Hepatocyte (in vitro differentiated cells): ENCODE results near the gene RMC1. TPM values are rescaled to one million over a fixed set of nuclear protein-coding genes. Genes with fewer than 3 reads are reported as not detected.
A peak's percentile ranks its signal among the peaks of the same experiment; 100 is the strongest.

Experiments used
- DNase-seq: peaks from one replicate; pipeline ENCODE4 v3.0.0-alpha.2; 2016; ENCODE audit warnings: low spot score
- H2AFZ ChIP-seq: fragments of 200-600 bp; sonication (generic); 2 replicates; pipeline ENCODE4 v1.6.0; 2016; ENCODE audit warnings: antibody characterized with exemption, mild to moderate bottlenecking
- H3K27ac ChIP-seq: fragments of 200-600 bp; sonication (generic); 2 replicates; pipeline ENCODE4 v1.5.1; 2016; ENCODE audit warnings: mild to moderate bottlenecking
- H3K27me3 ChIP-seq: fragments of 200-600 bp; sonication (generic); 2 replicates; pipeline ENCODE4 v1.6.1; 2016
- H3K36me3 ChIP-seq: fragments of 200-600 bp; sonication (generic); replicated peaks from 2 replicates; pipeline ENCODE4 v1.5.1; 2016; ENCODE audit warnings: low read depth; ENCODE audit not compliant: insufficient read depth
- H3K4me1 ChIP-seq: fragments of 200-600 bp; sonication (generic); 2 replicates; pipeline ENCODE4 v1.5.1; 2016; ENCODE audit warnings: mild to moderate bottlenecking, moderate library complexity; ENCODE audit not compliant: insufficient read depth
- H3K4me2 ChIP-seq: fragments of 200-600 bp; sonication (generic); 2 replicates; pipeline ENCODE4 v1.6.0; 2016
- H3K4me3 ChIP-seq: fragments of 200-600 bp; sonication (generic); 2 replicates; pipeline ENCODE4 v1.5.1; 2016; ENCODE audit warnings: mild to moderate bottlenecking
- H3K79me2 ChIP-seq: fragments of 200-600 bp; sonication (generic); 2 replicates; pipeline ENCODE4 v1.6.0; 2017; ENCODE audit warnings: mild to moderate bottlenecking
- H3K9me2 ChIP-seq: fragments of 200-600 bp; sonication (generic); replicated peaks from 2 replicates; pipeline ENCODE4 v1.6.0; 2017; ENCODE audit warnings: mild to moderate bottlenecking; ENCODE audit not compliant: insufficient read depth
- H3K9me3 ChIP-seq: fragments of 200-600 bp; sonication (generic); 2 replicates; pipeline ENCODE4 v1.5.1; 2016; ENCODE audit warnings: low read depth, mild to moderate bottlenecking
- H4K20me1 ChIP-seq: fragments of 200-600 bp; sonication (generic); 2 replicates; pipeline ENCODE4 v1.6.0; 2016; ENCODE audit warnings: mild to moderate bottlenecking; ENCODE audit not compliant: insufficient read depth, poor library complexity, severe bottlenecking
- CTCF ChIP-seq: fragments of 200-600 bp; sonication (generic); IDR thresholded peaks from 2 replicates; pipeline ENCODE4 v1.5.1; 2016; ENCODE audit warnings: antibody characterized with exemption, mild to moderate bottlenecking; ENCODE audit not compliant: poor library complexity
- EZH2 ChIP-seq: fragments of 200-600 bp; sonication (generic); IDR thresholded peaks from 2 replicates; pipeline ENCODE4 v1.6.1; 2016; ENCODE audit warnings: antibody characterized with exemption, mild to moderate bottlenecking, borderline replicate concordance
- EZH2phosphoT487 ChIP-seq: fragments of 200-600 bp; sonication (generic); IDR thresholded peaks from one replicate; pipeline ENCODE4 v1.6.1; 2018; ENCODE audit warnings: antibody characterized with exemption, mild to moderate bottlenecking, low read depth, moderate library complexity; ENCODE audit not compliant: unreplicated experiment, severe bottlenecking
- WGBS: methylation state at CpG from one replicate; pipeline ENCODE4 v1.1.6; 2016; ENCODE audit warnings: low lambda C conversion rate; ENCODE audit errors: missing lambda C conversion rate; 5-methylcytosine and 5-hydroxymethylcytosine counted together
- polyA plus RNA-seq: library from polyadenylated mRNA; unstranded; fragments of >200 nt; fragmentation: Nextera tagmentation; extraction: Ambion mirVana; gene quantifications from 2 replicates; pipeline ENCODE4 v1.2.1, GENCODE V29; 2016
- total RNA-seq: library from RNA; depleted of rRNA; stranded (reverse); fragments of >200 nt; gene quantifications from 2 replicates; pipeline ENCODE4 v1.2.3, GENCODE V29; 2014

RMC1 gene
- total and polyA plus RNA-seq, 2 experiments from 2014 or later: 26.6 to 37.1 TPM

- Histone ChIP-seq H3K27ac (peak overlapping the region; percentile 1), H3K36me3 (peaks cover under 1% of the 10 kb centered on the region), H3K9me2 (no peaks in the 10 kb centered on the region), H3K4me2 (no peak overlapping the region), H3K27me3 (no peaks in the 10 kb centered on the region), H3K4me3 (no peak overlapping the region), H3K4me1 (peaks cover 49% of the 10 kb centered on the region), H3K9me3 (no peaks in the 10 kb centered on the region), H4K20me1 (peaks cover 3% of the 10 kb centered on the region), H3K79me2 (peaks cover 51% of the 10 kb centered on the region), H2AFZ (no peak overlapping the region)
- DNase-seq: no peak
- TF ChIP-seq EZH2 (no peak), CTCF (no peak), EZH2phosphoT487 (no peak)
- 83% methylated on average over 5 of the region's 5 CpGs for WGBS
Observed at GRCh38 chr18:23572570-23572969, 69.3 kb downstream of the RMC1 start.

- H2AFZ ChIP-seq: no peak overlapping the region
- TF ChIP-seq CTCF (no peak), EZH2 (no peak), EZH2phosphoT487 (no peak)
- H3K4me2 ChIP-seq: peak overlapping the region; percentile 6
Observed at GRCh38 chr18:23573020-23573419, 69.7 kb downstream of the RMC1 start.

GRCh38 chr18:23573626-23574431 lies 70.5 kb downstream of the RMC1 start:
- Histone ChIP-seq H3K4me1 (peaks cover 41% of the 10 kb centered on the region), H3K79me2 (peaks cover 60% of the 10 kb centered on the region), H3K27ac (peak overlapping the region; percentile 64), H3K36me3 (no peaks in the 10 kb centered on the region), H4K20me1 (peaks cover 10% of the 10 kb centered on the region), H3K27me3 (no peaks in the 10 kb centered on the region), H3K9me2 (no peaks in the 10 kb centered on the region), H2AFZ (no peak overlapping the region), H3K4me3 (no peak overlapping the region), H3K4me2 (peak overlapping the region; percentile 6), H3K9me3 (no peaks in the 10 kb centered on the region)
- no peak for TF ChIP-seq CTCF
- no peak for TF ChIP-seq EZH2
- no peak for TF ChIP-seq EZH2phosphoT487
- DNase-seq: peak; percentile 55
- WGBS: 45% methylated on average over 6 of the region's 6 CpGs

More at GRCh38 chr18:23573020-23573419, 69.7 kb downstream of the RMC1 start:
- Histone ChIP-seq H3K9me3 (no peaks in the 10 kb centered on the region), H3K27ac (peak overlapping the region; percentile 64), H3K4me1 (peaks cover 49% of the 10 kb centered on the region), H4K20me1 (peaks cover 3% of the 10 kb centered on the region), H3K36me3 (no peaks in the 10 kb centered on the region), H3K4me3 (no peak overlapping the region), H3K79me2 (peaks cover 52% of the 10 kb centered on the region), H3K27me3 (no peaks in the 10 kb centered on the region), H3K9me2 (no peaks in the 10 kb centered on the region)
- WGBS: 83% methylated on average over 4 of the region's 4 CpGs
- DNase-seq: no peak
